Measurements from ENCODE around the gene GSE1. TPM values are rescaled to one million over a fixed set of nuclear protein-coding genes. Genes with fewer than 3 reads are reported as not detected.

GSE1 gene
- total RNA-seq, 4 donors from 2014 or later, result 54.2 to 155 (median 71.9) TPM

DNA sequence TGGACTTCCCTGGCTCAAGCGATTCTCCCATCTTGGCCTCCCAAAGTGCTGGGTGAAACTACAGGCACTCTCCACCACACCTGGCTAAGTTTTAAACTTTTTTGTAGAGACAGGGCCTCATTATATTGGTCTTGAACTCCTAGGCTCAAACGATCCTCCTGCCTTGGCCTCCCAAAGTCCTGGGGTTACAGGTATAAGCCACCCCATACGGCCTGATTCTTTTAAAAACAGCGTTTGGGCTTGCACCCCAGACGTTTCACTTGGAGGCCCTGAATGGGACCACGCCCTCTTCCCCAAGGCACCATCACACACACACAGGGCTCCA is 105.0 kb downstream of the GSE1 start:
- no peaks in the 10 kb centered on the region for H3K9me3 ChIP-seq
- intact Hi-C loops (cut with DNase I), result loop anchor here (2.0 to 10.0 kb wide), 4 partner anchors 61 to 603 kb away; partner anchors contain the start of gene CIBAR2
- peaks cover 0 to 12% of the 10 kb centered on the region in 2 donors for H3K4me1 ChIP-seq
- no peak for TF ChIP-seq POLR2A (IDR thresholded peaks at IDR 0.05)
- TF ChIP-seq, protein P1, sequence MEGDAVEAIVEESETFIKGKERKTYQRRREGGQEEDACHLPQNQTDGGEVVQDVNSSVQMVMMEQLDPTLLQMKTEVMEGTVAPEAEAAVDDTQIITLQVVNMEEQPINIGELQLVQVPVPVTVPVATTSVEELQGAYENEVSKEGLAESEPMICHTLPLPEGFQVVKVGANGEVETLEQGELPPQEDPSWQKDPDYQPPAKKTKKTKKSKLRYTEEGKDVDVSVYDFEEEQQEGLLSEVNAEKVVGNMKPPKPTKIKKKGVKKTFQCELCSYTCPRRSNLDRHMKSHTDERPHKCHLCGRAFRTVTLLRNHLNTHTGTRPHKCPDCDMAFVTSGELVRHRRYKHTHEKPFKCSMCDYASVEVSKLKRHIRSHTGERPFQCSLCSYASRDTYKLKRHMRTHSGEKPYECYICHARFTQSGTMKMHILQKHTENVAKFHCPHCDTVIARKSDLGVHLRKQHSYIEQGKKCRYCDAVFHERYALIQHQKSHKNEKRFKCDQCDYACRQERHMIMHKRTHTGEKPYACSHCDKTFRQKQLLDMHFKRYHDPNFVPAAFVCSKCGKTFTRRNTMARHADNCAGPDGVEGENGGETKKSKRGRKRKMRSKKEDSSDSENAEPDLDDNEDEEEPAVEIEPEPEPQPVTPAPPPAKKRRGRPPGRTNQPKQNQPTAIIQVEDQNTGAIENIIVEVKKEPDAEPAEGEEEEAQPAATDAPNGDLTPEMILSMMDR (IDR thresholded peaks at IDR 0.05), result no peak
- H3K27me3 ChIP-seq, result no peaks in the 10 kb centered on the region
- H3K4me3 ChIP-seq (replicated peaks in 1 of 3), result no peak overlapping the region
- H3K36me3 ChIP-seq, result no peaks in the 10 kb centered on the region
- DNase-seq, result no peak
- WGBS, 2 donors, result 49 to 53% methylated on average over 6 of the region's 6 CpGs
- no peak overlapping the region for H3K27ac ChIP-seq

DNA sequence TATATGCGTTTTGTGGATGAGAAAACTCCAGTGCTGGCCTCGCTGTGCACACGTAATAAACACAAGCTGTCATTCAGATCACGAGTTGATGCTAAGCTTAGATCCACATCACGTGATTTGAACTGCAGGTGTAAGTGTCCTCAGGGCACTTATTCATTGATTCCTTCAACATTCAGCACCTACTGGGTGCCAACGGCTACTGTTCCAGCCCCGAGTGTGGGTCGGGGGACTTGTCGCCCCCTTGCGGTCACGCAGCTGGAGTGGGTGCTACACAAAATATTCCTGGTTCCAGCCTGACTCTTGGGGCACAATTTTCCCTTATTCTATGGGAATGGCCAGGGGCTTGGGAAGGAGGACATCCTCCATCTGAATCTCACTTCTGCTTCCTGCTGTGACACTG is 105.6 kb downstream of the GSE1 start:
- Histone ChIP-seq H3K27me3 (no peaks in the 10 kb centered on the region), H3K4me3 (replicated peaks in 1 of 3) (no peak overlapping the region), H3K27ac (no peak overlapping the region), H3K4me1 (peaks cover 0 to 12% of the 10 kb centered on the region in 2 donors), H3K9me3 (no peaks in the 10 kb centered on the region), H3K36me3 (no peaks in the 10 kb centered on the region)
- TF ChIP-seq, protein P1 (IDR thresholded peaks at IDR 0.05), result peak in 3 of 6 experiments; percentile 22 to 33 (median 30)
- TF ChIP-seq POLR2A (IDR thresholded peaks at IDR 0.05), result no peak
- intact Hi-C loops (cut with DNase I), result loop anchor here (2.0 to 10.0 kb wide), 4 partner anchors 61 to 604 kb away; partner anchors contain the start of gene CIBAR2
- 48 to 63% methylated on average over 10 to 11 of the region's 11 CpGs for WGBS, 2 donors
- no peak for DNase-seq

DNA sequence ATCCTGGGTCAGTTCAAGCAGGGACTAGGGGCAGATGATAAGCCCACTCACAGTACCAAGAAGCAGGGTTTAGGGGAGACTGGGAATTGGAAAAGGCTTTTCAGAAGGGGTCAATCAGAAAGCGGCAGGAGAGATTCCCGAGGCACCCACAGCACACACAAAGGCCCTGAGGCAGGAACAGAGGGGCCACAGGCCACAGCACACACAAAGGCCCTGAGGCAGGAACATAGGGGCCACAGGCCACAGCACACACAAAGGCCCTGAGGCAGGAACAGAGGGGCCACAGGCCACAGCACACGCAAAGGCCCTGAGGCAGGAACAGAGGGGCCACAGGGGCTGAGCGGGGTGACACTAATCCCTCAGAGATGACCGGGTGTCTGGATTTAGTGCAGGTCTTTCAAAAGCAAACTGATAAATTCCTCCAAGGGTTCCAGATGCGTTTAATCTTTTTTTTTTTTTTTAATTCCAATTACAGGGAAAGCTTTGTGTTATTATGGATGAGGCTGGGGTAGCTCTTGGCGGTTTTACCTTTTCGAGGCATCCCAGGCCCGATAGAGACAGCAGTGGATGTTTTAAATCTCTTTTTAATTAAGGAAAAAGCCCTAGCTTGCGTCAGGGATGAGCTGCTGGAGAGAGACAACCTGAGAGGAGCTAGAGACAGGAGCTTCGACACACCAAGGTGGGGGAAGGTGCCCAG is 106.6 kb downstream of the GSE1 start:
- no peaks in the 10 kb centered on the region for H3K36me3 ChIP-seq
- H3K9me3 ChIP-seq, result no peaks in the 10 kb centered on the region
- WGBS, 2 donors, result 89 to 95% methylated on average over 11 of the region's 11 CpGs
- no peak overlapping the region for H3K27ac ChIP-seq
- H3K27me3 ChIP-seq, result no peaks in the 10 kb centered on the region
- DNase-seq, result no peak
- H3K4me3 ChIP-seq (replicated peaks in 1 of 3), result no peak overlapping the region
- TF ChIP-seq POLR2A (IDR thresholded peaks at IDR 0.05), result no peak
- TF ChIP-seq, protein P1 (IDR thresholded peaks at IDR 0.05), result no peak
- intact Hi-C loops (cut with DNase I), result loop anchor here (2.0 to 10.0 kb wide), 4 partner anchors 62 to 605 kb away; partner anchors contain the start of gene CIBAR2
- peaks cover 0 to 12% of the 10 kb centered on the region in 2 donors for H3K4me1 ChIP-seq

DNA sequence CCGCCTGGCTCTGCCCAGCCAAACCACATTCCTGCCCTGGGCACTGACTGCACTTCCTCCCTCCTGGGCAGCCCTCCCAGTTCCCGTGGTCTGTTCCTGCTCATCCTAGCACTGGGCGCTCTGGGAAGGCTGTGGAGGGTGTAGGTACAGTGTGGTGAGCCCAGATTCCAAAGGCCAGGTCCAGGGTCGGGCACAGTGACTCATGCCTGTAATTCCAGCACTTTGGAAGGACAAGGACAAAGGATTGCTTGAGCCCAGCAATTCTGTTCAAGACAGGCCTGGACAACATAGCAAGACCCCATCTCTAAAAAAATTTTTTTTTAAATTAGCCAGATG is 107.1 kb downstream of the GSE1 start:
- peaks cover 0 to 12% of the 10 kb centered on the region in 2 donors for H3K4me1 ChIP-seq
- intact Hi-C loops (cut with DNase I), result no loop called here
- H3K36me3 ChIP-seq, result no peaks in the 10 kb centered on the region
- H3K27ac ChIP-seq, result no peak overlapping the region
- H3K27me3 ChIP-seq, result no peaks in the 10 kb centered on the region
- no peaks in the 10 kb centered on the region for H3K9me3 ChIP-seq
- H3K4me3 ChIP-seq (replicated peaks in 1 of 3), result no peak overlapping the region
- no peak for DNase-seq
- no peak for TF ChIP-seq POLR2A (IDR thresholded peaks at IDR 0.05)
- TF ChIP-seq, protein P1 (IDR thresholded peaks at IDR 0.05), result no peak
- WGBS, 2 donors, result 93% methylated on average over 3 to 4 of the region's 4 CpGs

DNA sequence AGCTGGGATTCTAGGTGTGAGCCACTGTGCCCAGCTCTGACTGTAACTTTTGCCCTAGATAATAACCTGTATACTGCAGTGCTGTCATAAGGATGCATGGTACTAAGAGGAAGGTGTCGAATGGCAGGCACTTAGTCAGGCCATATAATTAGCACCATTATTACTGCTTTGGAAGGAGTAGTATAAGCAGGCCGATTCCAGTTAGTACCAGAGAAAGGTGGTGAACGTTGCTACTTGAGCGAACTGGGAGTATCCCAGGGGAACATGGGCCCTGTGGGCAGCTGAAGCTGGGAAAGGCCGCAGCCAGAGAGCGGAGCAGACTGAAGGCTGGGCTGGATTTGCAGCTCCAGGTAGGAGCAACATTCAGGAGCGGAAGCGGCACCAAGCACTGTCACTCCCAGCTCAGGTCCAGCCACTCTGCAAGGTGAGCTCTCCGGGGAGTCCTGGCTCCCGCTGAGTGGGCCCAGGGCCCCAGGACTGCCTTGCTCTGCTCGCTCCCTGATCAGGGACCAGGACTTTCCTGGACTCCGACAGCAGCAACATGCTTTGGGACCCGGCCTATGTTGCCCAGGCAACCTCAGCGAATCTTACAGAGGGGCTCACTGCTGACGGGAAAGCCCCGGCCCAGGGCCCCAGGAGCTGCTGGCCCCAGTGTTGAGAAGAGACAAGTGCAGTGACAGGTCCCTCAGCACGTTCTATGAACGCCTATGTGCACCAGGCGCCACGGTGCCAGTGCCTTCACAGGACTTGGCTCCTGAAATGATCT is 109.2 kb downstream of the GSE1 start:
- H3K27ac ChIP-seq, result no peak overlapping the region

More for the DNA sequence above, 109.2 kb downstream of the GSE1 start:
- intact Hi-C loops (cut with DNase I), result no loop called here
- no peaks in the 10 kb centered on the region for H3K4me1 ChIP-seq
- no peaks in the 10 kb centered on the region for H3K27me3 ChIP-seq
- WGBS, 2 donors, result 86 to 88% methylated on average over 13 to 16 of the region's 20 CpGs
- no peaks in the 10 kb centered on the region for H3K36me3 ChIP-seq
- no peak overlapping the region for H3K4me3 ChIP-seq (replicated peaks in 1 of 3)
- TF ChIP-seq, protein P1 (IDR thresholded peaks at IDR 0.05), result no peak
- TF ChIP-seq POLR2A (IDR thresholded peaks at IDR 0.05), result no peak
- H3K9me3 ChIP-seq, result no peaks in the 10 kb centered on the region
- DNase-seq, result no peak

Measured in thyroid gland (tissue), 4 donors.